Right lobe of liver (tissue), 6 donors: ENCODE data around the gene CCNA2. TPM values are rescaled to one million over a fixed set of nuclear protein-coding genes. Genes with fewer than 3 reads are reported as not detected.

Experiments
- ATAC-seq, 4 donors: fragments of 200-7000 bp; cut with Tn5 transposase; one replicate each; pipeline ENCODE4 v1.9.1; 2020; ENCODE audit warnings: mild to moderate bottlenecking in 4 of 4, moderate library complexity in 4 of 4
- DNase-seq, 3 donors: peaks; one replicate each; pipeline ENCODE4 v3.0.0-alpha.2; 2020
- H3K27ac ChIP-seq, 3 donors: fragments of 200-600 bp; one replicate each; pipeline ENCODE4 v1.8.0; 2022
- H3K27me3 ChIP-seq, 2 donors: fragments of 200-600 bp; one replicate each; pipeline ENCODE4 v1.8.0; 2022
- H3K36me3 ChIP-seq, 4 donors: fragments of 200-600 bp; sonication (generic) in 1 of 4; one replicate each; pipeline versions ENCODE4 v1.5.1 to v1.8.0; 2017 to 2022; ENCODE audit warnings: control low read depth in 1 of 4
- H3K4me1 ChIP-seq, 4 donors: fragments of 200-600 bp; sonication (generic) in 1 of 4; one replicate each; pipeline versions ENCODE4 v1.5.1 to v1.8.0; 2017 to 2022; ENCODE audit warnings: control low read depth in 1 of 4
- H3K4me3 ChIP-seq, 3 donors: fragments of 200-600 bp; one replicate each; pipeline ENCODE4 v1.8.0; 2022
- H3K9me3 ChIP-seq, 4 donors: fragments of 200-600 bp; sonication (generic) in 1 of 4; one replicate each; pipeline versions ENCODE4 v1.5.1 to v1.8.0; 2017 to 2022; ENCODE audit warnings: control low read depth in 1 of 4
- CTCF ChIP-seq, 4 donors: fragments of 200-600 bp in 3 of 4; fragments of 450-650 bp in 1 of 4; IDR thresholded peaks; one replicate each; pipeline versions ENCODE4 v1.5.1 to v1.8.0; 2016 to 2022; ENCODE audit warnings: antibody characterized with exemption in 4 of 4, mild to moderate bottlenecking in 2 of 4
- POLR2A ChIP-seq: fragments of 450-650 bp; IDR thresholded peaks from one replicate; pipeline ENCODE4 v1.6.1; 2017; ENCODE audit warnings: antibody characterized with exemption, mild to moderate bottlenecking
- WGBS: methylation state at CpG from one replicate; pipeline ENCODE4 v1.1.6; 2018; ENCODE audit warnings: low coverage, low lambda C conversion rate; ENCODE audit not compliant: insufficient coverage; ENCODE audit errors: missing lambda C conversion rate; 5-methylcytosine and 5-hydroxymethylcytosine counted together
- intact Hi-C, 2 donors: fragments of 100-400 bp; cut with DNase I; formaldehyde crosslinking; loops; one replicate each; pipeline versions ENCODE4 v1.11.2 to v1.14.1; 2022
- total RNA-seq, 6 experiments: library from RNA; depleted of rRNA in 2 of 6; stranded (reverse); fragments of >200 nt in 2 of 6; fragmentation: NEBNext Ultra II Directional in 3 of 6; extraction: Animal tissue kit (Norgen Biotek cat#: 25700) in 3 of 6; gene quantifications; one replicate each; pipeline versions ENCODE4 v1.1.0 to v1.2.4, GENCODE V29; 2016 to 2023
- donor health status: DM: no; HTN: yes; CAD: no.
- donor health status: DM: no; HTN: no; CAD: no.
- donor health status: DM: no; HTN: no; CAD: no.
- donor health status: DM: no; HTN: yes; CAD: no.
- donor health status: DM: no; HTN: yes; CAD: no.

Gene CCNA2
- total RNA-seq, 6 experiments from 2014 or later: 0.15 to 4.3 (median 1.4) TPM

- DNase-seq (no peak), ATAC-seq (no peak)
- H3K4me1 ChIP-seq: no peaks in the 10 kb centered on the region
- peaks cover 0 to 5% (median 0%) of the 10 kb centered on the region in 4 donors for H3K36me3 ChIP-seq
- no peak overlapping the region for H3K4me3 ChIP-seq
- intact Hi-C loops: no loop called here
- 83% methylated on average over 3 of the region's 5 CpGs for WGBS
- no peaks in the 10 kb centered on the region for H3K27me3 ChIP-seq
- no peak overlapping the region for H3K27ac ChIP-seq
- no peaks in the 10 kb centered on the region for H3K9me3 ChIP-seq
- no peak for TF ChIP-seq CTCF (IDR thresholded peaks at IDR 0.05)
- TF ChIP-seq POLR2A: no peak
Measured at GRCh38 chr4:121829511-121829910, 5.8 kb upstream of the CCNA2 start.

- TF ChIP-seq POLR2A: no peak
- TF ChIP-seq CTCF (IDR thresholded peaks at IDR 0.05): no peak
- 88% methylated on average over 1 of the region's 1 CpG for WGBS
- H3K27me3 ChIP-seq: no peaks in the 10 kb centered on the region
- intact Hi-C loops: no loop called here
- H3K36me3 ChIP-seq: no peaks in the 10 kb centered on the region
- no peaks in the 10 kb centered on the region for H3K4me1 ChIP-seq
- H3K4me3 ChIP-seq: no peak overlapping the region
- no peaks in the 10 kb centered on the region for H3K9me3 ChIP-seq
- ATAC-seq: no peak
- no peak for DNase-seq
- H3K27ac ChIP-seq: no peak overlapping the region
Measured at GRCh38 chr4:121827853-121828252, 4.2 kb upstream of the CCNA2 start.

GRCh38 chr4:121824950-121825349 lies 1.3 kb upstream of the CCNA2 start:
- DNase-seq (no peak), ATAC-seq (no peak)
- Histone ChIP-seq H3K27me3 (no peaks in the 10 kb centered on the region), H3K4me1 (no peaks in the 10 kb centered on the region), H3K4me3 (no peak overlapping the region), H3K36me3 (no peaks in the 10 kb centered on the region), H3K9me3 (no peaks in the 10 kb centered on the region), H3K27ac (no peak overlapping the region)
- intact Hi-C loops: no loop called here
- TF ChIP-seq CTCF (IDR thresholded peaks at IDR 0.05): no peak
- no peak for TF ChIP-seq POLR2A
- 46% methylated on average over 2 of the region's 2 CpGs for WGBS

GRCh38 chr4:121824171-121824527 lies 466 bp upstream of the CCNA2 start:
- Histone ChIP-seq H3K36me3 (no peaks in the 10 kb centered on the region), H3K27ac (peak overlapping the region; percentile 44 to 59 (median 54)), H3K9me3 (no peaks in the 10 kb centered on the region), H3K27me3 (no peaks in the 10 kb centered on the region), H3K4me3 (peak overlapping the region; percentile 56 to 59 (median 58)), H3K4me1 (no peaks in the 10 kb centered on the region)
- WGBS: 5% methylated on average over 8 of the region's 8 CpGs
- ATAC-seq: no peak
- no peak for TF ChIP-seq CTCF (IDR thresholded peaks at IDR 0.05)
- no peak for TF ChIP-seq POLR2A
- intact Hi-C loops: no loop called here
- DNase-seq: no peak
